Hematopoietic multipotent progenitor cell treated with erythropoietin and hydrocortisone succinate and interleukin-3 and kit ligand, for 15 days (in vitro differentiated cells): ENCODE measurements around the gene LRP11.
A peak's percentile ranks its signal among the peaks of the same experiment; 100 is the strongest.
"Not testable (repeated sequence)": the region's sequence is repeated elsewhere in the genome, so short reads cannot be mapped to it uniquely, and the experiment has no call there.

ENCODE experiments used
- DNase-seq: peaks from one replicate; pipeline ENCODE4 v3.0.0-alpha.2; 2015; ENCODE audit warnings: low spot score

LRP11 gene

GRCh38 chr6:149848343-149848742 is 15.8 kb downstream of the LRP11 start:
- not testable (repeated sequence) for DNase-seq

GRCh38 chr6:149847939-149848267 is 16.3 kb downstream of the LRP11 start:
- no peak for DNase-seq

- no peak for DNase-seq
Observed at GRCh38 chr6:149846321-149846720, 17.8 kb downstream of the LRP11 start.

- no peak for DNase-seq
Observed at GRCh38 chr6:149845549-149845948, 18.6 kb downstream of the LRP11 start.

- DNase-seq, result no peak
Observed at GRCh38 chr6:149844480-149844879, 19.7 kb downstream of the LRP11 start.

- not testable (repeated sequence) for DNase-seq
Observed at GRCh38 chr6:149844036-149844435, 20.1 kb downstream of the LRP11 start.

GRCh38 chr6:149843051-149843633 is 21.0 kb downstream of the LRP11 start:
- no peak for DNase-seq

GRCh38 chr6:149842331-149842730 is 21.8 kb downstream of the LRP11 start:
- no peak for DNase-seq

GRCh38 chr6:149840345-149841075 is 23.6 kb downstream of the LRP11 start:
- peak; percentile 61 for DNase-seq

GRCh38 chr6:149834513-149835481 is 29.4 kb downstream of the LRP11 start:
- peak; percentile 80 for DNase-seq

GRCh38 chr6:149833651-149834050 is 30.5 kb downstream of the LRP11 start:
- DNase-seq, result no peak

- DNase-seq, result no peak
Observed at GRCh38 chr6:149831308-149831820, 32.8 kb downstream of the LRP11 start.

- DNase-seq, result no peak
Observed at GRCh38 chr6:149830731-149831307, 33.3 kb downstream of the LRP11 start.

GRCh38 chr6:149825292-149825691 is 38.9 kb downstream of the LRP11 start:
- DNase-seq, result no peak

GRCh38 chr6:149823013-149823412 is 41.1 kb downstream of the LRP11 start:
- no peak for DNase-seq

GRCh38 chr6:149821492-149821891 is 42.7 kb downstream of the LRP11 start:
- no peak for DNase-seq

- no peak for DNase-seq
Observed at GRCh38 chr6:149820506-149820905, 43.7 kb downstream of the LRP11 start.

- DNase-seq, result no peak
Observed at GRCh38 chr6:149815788-149816187, 48.4 kb downstream of the LRP11 start.

GRCh38 chr6:149813351-149813750 is 50.8 kb downstream of the LRP11 start:
- DNase-seq, result no peak

GRCh38 chr6:149809798-149810197 is 54.4 kb downstream of the LRP11 start:
- DNase-seq, result no peak

- DNase-seq, result no peak
Observed at GRCh38 chr6:149806127-149806526, 58.0 kb downstream of the LRP11 start.

- DNase-seq, result no peak
Observed at GRCh38 chr6:149783551-149783950, 80.6 kb downstream of the LRP11 start.
